T-helper 2 cell (primary cell): ENCODE results near the gene AGPS.
"Not testable (repeated sequence)": the region's sequence is repeated elsewhere in the genome, so short reads cannot be mapped to it uniquely, and the experiment has no call there.

Experiments
- DNase-seq, 5 experiments: peaks; one replicate each; pipeline versions ENCODE4 v3.0.0 to v3.0.0-alpha.2; 2012 to 2022

The AGPS gene

DNA sequence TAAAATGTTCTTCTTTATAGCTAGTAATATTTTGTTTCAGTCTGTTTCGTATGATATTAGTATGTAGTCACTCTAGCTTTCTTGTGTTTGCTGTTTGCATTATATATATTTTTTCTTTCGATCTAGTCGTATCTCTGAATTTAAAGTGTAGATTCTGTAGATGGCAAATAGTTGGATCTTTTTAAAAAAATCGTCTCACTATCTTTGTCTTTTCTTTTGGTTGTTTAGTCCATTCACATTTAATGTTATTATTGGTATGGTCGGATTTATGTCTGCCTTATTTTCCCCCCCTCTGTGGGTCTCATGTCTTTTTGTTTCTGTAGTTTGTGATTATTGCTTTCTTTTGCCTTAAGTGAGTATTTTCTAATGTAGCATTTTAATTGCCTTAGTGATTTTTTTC, 84.3 kb downstream of the AGPS start:
- DNase-seq, result no peak

DNA sequence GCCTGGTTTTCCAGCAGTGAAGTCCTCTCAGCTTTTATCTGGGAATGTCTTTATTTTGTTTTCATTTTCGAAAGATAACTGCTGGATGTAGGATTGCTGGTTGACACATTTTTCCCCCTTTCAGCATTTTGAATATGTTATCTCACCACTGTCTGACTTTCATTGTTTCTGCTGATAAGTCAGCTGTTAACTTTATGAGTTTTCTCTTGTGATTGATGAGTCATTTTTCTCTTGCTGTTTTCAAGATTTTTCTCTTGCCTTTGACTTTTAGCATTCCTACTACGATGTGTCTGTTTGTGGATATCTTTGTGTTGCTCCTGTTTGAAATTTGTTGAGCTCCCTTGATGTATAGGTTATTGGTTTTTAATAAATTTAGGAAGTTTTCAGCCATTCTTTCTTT, 85.5 kb downstream of the AGPS start:
- DNase-seq, result no peak

- no peak for DNase-seq
Observed at GRCh38 chr2:177478907-177479306, 86.3 kb downstream of the AGPS start.

DNA sequence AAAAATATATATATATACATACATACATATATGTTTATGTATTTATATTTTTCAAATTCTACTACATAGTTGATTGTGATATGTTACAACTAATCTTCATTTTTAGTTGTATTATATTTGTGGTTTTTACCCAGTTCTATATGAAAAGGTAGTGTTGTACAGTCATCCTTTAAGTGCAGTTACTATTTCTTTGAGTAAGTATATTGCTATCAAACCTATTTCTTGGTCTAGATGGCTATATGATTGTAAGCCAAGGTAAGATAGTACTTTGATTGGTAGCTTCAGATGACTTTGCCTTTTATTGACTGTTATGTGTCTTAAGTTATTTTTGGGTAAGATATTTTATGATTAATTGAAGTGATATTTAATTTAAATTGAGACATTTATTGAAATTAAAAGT, 89.6 kb downstream of the AGPS start:
- DNase-seq, result peak in 1 of 5 experiments; percentile 20

DNA sequence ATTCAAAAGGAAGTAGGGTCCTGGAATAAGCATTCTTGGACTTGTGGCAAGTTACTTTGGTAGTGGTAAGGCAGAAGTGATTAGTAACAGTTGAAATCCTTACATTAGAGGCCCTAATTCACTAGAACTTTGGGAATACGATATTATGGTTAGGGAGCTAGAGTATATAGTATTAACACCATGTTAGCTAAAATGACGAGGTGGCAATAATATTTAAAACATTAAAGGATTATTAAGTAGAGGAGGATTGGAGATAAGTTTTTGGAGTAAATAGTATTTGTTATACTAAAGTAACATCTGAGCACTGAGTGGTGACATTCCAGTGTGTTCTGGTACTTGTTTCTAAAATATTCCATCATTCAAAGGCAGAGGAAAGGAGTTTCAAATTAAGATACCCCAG, 91.0 kb downstream of the AGPS start:
- DNase-seq, result no peak

- no peak for DNase-seq
Observed at GRCh38 chr2:177484180-177484795, 91.7 kb downstream of the AGPS start.

GRCh38 chr2:177485657-177486056, 93.1 kb downstream of the AGPS start:
- DNase-seq, result not testable (repeated sequence)

DNA sequence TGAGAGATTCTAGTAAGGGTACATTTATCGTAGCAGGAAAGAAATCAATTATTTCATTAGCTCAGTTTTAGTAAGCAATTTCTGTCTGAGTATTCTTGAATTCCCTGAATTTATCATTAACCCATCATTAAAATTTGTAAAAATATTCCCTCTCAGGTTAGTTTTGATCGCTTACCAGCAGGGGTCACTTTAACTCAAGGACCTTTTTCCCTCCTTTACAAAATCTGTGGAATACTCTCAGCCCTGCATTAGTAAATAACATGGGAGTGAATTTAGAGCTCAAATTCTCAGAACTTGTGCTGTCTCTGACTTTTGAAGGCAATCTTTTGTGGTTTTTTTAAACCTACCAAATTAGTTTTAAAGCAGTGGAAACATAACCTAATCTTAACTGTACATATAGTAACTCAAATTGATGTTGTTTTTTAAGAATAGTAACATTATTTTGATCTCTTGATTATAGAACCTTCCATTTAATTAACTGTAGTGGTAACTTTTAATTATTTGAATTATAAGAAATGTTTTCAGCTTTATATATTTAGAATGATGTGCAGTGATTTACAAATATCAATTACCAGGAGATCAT, 97.2 kb downstream of the AGPS start:
- DNase-seq, result no peak

DNA sequence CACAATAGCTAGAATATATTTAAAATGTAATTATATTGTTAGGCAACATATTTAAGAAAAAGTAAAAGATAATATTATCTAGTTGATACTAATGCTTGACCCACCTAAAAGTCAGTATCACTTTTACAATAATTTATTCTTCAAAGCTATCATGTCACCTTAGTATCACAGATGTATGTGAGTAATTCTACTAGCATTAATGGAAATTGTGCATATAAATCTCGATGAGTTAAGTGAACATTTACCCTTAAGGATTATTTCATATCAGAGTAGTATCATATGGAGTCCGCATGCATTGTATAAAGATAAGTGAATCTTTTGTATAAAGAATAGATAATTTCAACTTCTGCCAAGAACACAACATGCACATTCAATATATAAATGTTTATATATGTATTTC, 103.4 kb downstream of the AGPS start:
- no peak for DNase-seq

DNA sequence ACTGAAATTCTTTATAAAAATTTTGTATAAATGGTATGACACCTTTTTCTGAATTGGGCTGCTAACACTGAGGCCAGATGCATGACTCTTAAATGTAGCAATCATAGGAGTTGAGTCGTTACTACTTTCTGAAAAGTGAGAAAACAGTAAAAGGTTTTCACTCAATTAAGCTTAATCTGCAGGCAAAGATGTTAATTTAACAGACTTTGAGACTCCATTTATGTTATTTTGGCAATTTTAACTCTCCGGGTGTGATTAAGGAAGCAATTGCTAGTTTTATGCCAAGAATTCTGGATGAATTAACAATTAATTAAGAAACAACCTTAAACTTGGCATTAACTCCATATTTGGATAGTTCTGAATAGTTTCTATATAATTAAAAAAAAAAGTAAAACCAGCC, 104.3 kb downstream of the AGPS start:
- no peak for DNase-seq

- no peak for DNase-seq
Observed at GRCh38 chr2:177501186-177501585, 108.6 kb downstream of the AGPS start.

- DNase-seq, result no peak
Observed at GRCh38 chr2:177506505-177506904, 113.9 kb downstream of the AGPS start.

- DNase-seq, result no peak
Observed at GRCh38 chr2:177506998-177507397, 114.4 kb downstream of the AGPS start.

DNA sequence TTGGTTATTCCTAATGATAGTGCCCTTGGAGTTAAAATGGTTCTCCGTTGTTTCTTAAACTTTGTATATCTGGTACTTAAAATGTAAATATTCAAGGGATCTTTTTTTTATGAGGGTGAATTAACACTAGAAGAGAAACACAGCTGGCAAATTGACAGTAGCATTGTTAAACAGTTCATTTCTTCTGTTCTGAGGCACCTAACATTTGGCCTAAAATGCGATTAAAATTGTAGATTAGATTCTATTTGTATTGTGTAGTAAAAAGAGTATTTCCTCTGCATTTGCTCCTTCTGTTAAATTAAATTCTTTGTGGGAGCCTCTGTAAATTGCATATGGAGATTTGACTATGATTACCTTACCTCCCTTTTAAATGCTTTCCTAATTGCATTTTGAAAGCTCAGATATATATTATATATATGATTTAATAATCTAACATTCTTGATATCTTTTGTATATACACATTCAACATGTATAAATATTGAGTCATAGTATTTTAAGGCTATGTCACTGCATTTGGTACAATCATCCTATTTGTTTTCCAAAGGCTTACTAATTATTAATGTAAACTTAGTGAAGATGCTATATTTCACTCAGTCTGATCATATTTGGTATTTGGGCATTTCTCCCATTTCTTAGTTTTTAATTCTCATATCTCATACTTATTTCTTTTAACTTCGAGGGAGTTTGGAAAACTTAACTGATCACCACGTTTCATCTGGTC, 124.4 kb downstream of the AGPS start:
- DNase-seq, result no peak

DNA sequence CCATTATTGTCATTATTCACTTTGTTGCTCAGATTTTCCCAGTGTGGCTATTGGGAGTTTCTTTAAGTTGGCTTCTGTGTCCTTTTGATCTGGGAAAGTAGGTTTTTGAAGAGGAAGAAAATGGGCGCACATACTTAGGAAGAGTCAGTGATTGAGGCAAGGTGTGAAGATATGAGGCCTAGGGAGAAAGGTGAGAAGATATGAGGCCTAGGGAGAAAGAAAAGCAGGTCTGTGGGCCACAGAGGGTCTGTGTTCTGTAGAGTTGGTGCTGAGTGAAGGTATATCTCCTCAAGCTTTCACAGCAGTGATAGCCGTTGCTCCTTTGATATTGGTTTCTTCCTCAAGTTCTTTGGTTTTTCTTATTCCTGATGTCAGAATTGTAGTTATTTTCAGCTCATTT, 126.2 kb downstream of the AGPS start:
- no peak for DNase-seq

DNA sequence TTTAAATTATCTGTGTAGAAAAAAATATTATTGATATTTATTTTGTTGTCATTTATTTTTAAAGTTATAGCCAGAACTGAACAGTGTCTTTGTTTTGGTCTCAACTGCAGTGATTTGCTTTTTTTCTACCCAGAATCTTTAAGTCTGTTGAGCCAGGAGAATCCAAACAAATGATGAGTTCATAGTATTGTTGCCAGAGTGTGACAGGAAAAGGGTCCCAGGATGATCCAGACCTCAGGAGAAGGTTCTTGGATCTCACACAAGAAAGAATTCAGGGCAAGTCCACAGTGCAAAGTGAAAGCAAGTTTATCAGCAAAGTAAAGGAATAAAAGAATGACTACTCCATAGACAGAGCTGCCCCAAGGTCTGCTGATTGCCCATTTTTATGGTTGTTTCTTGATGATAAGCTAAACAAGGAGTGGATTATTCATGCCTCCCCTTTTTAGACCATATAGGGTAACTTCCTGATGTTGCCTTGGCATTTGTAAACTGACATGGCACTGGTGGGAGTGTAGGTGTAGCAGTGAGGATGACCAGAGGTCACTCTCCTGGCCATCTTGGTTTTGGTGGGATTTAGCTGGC, 127.1 kb downstream of the AGPS start:
- DNase-seq, result no peak

- DNase-seq, result no peak
Observed at GRCh38 chr2:177520324-177520723, 127.8 kb downstream of the AGPS start.

DNA sequence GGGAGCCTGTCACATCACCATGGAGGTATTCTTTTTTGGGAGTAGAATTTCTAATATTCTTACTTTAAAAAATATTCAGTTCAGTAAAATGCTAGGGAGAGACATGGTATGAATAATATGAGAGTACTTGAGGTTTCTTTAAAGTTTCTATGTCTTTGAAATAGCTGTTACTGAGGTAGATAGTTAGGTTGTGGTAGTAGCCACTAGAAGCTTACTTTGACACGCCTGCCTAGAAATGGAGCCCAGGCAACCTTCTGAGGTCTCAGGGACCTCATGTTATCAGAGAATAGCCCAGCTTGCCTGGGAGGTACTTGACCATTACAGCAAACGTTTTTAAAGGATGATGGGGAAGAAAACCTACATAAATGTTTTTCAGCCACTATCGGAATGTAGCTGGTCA, 131.2 kb downstream of the AGPS start:
- peak in 1 of 5 experiments; percentile 27 for DNase-seq

DNA sequence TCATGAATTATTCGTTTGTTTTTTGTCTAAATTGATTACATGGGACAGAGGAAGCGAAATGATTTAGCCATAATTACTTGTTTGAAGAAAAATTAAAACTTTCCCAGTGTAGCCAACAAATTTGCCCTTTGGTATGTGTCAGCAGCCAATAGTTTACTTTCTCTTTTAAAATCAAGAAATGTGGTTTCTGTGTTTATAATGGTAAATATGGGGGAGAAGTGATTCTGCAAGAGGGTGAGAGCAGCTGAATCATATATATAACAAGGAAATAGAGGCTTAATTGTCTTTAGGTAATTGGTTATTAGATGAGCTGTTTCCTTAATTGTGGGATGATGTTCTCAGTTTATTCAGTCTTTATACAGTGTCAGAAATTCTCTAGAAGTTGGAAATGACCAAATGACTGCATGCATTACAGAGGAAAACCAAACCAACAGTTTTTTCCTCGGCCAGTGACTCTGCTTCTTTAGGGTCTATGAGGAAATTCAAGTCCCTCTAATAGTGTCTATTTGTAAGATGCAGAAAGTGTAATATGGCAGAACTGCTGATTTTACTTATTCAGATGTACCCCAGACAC, 132.9 kb downstream of the AGPS start:
- DNase-seq, result peak in 1 of 5 experiments; percentile 20

DNA sequence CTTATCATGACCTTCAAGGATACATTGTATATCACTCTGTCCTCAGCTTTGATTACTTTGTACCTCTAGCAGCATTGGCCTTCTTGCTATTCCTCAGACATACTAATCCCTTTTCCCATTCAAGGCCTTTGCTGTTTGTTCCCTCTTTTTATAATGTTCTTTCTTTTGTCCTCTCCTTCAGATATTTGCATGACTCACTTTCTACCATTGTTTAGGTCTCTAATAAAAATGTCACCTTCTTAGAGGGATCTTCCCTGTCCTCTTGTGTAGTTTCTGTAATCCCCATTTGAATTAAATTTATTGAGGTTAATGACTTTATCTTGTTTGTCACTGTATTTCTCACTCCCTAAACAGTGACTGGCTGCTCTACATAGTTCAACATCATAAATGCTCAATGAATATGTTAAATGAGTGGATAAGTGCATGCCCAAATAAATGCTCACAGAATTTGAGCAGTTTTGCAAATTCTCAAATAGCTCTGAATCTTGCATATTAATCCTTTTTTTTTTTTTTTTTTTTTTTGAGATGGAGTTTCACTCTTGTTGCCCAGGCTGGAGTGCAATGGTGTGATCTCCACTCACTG, 135.9 kb downstream of the AGPS start:
- no peak for DNase-seq

DNA sequence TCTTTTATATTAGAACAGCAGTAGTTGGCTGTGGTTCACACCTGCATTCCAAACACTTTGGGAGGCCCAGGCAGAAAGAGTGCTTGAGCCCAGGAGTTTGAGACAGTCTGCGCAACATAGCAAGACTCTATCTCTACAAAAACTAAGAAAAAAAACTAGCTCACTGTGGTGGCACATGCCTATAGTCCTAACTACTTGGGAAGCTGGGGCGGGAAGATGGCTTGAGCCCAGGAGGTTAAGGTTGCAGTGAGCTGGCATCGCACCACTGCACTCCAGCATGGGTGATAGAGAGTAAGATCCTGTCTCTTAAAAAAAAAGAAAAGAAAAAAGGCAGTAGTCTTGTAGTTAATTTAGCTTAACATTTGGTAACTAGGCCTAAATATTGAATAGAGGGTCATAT, 136.6 kb downstream of the AGPS start:
- DNase-seq, result no peak

GRCh38 chr2:177530561-177530960, 138.0 kb downstream of the AGPS start:
- DNase-seq, result no peak

- DNase-seq, result no peak
Observed at GRCh38 chr2:177531706-177532105, 139.1 kb downstream of the AGPS start.
